Fibroblast of gingiva (primary cell): ENCODE results near the gene SLC25A26.

Experiments used
- DNase-seq: peaks from one replicate; pipeline ENCODE4 v3.0.0-alpha.2; 2011; ENCODE audit warnings: low read depth

The SLC25A26 gene

GRCh38 chr3:66326340-66326739 lies 105.5 kb downstream of the SLC25A26 start:
- DNase-seq, result no peak

DNA sequence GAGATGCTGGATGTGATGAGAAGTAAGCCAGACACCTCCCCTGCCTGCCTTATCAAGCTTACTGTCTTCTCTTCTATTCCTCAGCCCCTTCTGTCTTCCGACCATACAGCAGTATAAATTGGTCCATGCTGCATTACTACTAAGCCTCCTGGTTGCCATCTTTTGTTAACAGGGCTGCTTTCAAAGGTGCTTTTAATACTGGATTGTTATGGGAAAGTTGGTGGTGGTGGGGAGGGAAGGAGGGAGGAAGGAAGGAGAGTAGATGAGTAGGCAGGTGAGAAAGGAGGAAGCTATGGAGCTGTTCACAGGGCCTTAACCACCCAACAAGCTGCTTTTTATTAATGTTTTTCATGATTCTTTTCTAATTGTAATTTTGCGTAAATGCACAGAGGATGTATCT lies 114.9 kb downstream of the SLC25A26 start:
- no peak for DNase-seq

DNA sequence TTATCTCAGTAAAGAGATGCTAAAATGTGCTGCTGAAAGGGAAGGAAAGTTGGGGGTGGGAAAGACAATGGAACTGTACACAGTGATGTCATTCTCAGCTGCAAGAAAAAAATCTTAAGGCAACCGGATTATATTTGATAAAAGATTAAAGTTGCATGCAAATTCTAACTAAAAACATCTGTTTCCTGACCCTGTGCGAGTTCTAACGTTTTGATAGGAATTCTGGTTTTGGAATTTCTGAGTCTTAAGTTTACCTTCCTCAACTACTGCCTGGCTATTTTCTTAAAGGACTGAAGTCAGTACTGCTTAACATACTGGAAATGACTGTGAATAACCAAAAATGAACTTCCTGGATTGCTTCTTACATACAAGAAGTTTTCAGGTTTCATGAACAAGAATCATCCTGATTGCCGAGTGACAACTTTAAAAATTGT lies 115.5 kb downstream of the SLC25A26 start:
- DNase-seq, result peak; percentile 16

- peak; percentile 6 for DNase-seq
Measured at GRCh38 chr3:66338927-66339326, 118.1 kb downstream of the SLC25A26 start.

- peak; percentile 46 for DNase-seq
Measured at GRCh38 chr3:66342717-66343356, 122.0 kb downstream of the SLC25A26 start.

DNA sequence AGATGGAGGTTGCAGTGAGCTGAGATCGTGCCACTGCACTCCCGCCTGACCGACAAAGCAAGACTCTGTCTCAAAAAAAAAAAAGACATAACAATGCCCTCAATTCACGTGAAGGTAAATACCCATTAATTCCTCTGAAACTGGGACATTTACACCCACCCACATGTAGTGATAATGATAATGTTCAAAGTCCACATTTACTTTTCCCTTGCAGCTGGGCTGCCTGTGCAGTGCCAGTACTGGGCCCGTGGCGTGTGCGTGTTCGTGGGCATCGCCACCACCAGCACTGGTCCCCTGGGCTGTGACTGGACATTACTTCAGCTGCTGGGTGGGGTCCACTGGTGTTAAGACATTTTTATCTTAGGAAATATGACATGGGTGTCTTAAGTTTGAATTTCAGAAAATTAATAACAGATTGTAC lies 123.6 kb downstream of the SLC25A26 start:
- peak; percentile 66 for DNase-seq

- no peak for DNase-seq
Measured at GRCh38 chr3:66344848-66345578, 124.2 kb downstream of the SLC25A26 start.

DNA sequence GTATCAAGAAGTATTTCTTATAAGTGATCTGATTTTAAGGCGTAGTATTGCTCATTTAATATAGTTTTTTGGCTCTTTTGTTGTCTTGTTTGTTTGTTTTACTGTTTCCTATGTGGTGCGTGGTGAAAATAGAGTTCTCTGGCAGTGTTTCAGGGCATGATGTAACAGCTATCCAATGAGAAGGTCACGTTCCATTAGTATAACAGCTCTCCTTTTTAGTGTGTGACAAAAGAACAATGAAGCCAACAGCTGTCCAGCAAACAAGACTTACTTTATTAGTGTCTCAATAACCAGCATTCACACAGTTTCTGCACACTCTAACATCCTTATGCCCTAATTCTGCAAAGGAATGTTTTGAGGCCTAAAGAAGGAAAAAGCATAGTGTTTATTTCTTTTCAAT lies 127.9 kb downstream of the SLC25A26 start:
- no peak for DNase-seq

- no peak for DNase-seq
Measured at GRCh38 chr3:66350601-66351000, 129.8 kb downstream of the SLC25A26 start.

DNA sequence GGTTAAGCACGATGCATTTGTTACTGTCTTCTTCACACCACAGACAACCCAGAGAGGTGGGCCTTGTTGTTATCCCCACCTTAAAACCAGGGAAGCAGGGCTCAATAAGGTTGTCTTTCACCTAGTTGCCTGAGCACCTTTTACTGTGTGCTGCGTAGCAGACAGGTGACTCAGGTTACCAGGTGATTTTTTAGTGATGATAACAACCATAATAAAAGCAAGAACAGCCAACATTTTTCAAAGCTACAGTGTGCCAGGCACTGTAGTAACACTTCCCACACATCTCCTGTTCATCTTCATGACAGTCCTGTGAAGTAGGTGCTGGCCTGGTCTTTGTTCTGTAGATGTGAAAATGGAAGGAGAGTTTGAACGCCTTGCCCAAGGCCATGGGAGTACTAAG lies 132.2 kb downstream of the SLC25A26 start:
- no peak for DNase-seq

DNA sequence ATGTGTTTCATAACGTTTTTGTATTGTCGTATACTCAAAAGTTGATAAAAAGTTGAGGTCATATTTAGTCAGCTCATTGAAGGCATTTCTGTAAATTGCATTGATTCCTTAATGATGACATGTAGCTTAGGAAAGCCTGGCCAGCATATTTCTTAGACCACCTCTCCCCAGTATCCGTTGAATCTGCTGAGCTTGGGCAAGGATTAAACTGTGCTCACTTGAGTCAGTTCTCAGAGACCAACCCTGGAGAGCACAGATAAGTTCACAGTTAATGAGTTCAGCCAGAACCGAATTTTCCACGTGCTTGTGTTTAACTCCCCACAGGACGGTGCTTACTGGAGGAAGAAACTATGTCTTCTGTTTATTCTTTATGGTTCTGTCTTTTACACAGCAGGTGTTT lies 132.7 kb downstream of the SLC25A26 start:
- no peak for DNase-seq

DNA sequence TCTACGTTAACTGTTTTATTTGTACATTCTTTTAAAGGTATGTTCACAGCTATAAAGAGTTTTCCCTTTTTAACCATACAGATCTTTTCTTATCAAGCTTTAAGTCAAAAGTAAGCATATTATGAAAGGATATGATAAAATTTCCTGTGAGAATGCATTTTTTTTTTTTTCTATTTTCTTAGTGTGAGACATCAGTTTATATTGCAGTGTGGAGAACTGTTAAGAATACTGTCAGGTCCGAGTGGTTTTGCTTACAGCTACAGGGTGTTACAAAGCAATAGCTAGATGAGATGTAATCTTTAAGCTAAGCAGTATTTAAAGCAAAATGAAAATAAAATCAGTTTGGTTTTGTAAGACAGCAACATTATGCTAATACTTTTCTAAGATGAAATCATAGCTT lies 133.2 kb downstream of the SLC25A26 start:
- DNase-seq, result no peak

DNA sequence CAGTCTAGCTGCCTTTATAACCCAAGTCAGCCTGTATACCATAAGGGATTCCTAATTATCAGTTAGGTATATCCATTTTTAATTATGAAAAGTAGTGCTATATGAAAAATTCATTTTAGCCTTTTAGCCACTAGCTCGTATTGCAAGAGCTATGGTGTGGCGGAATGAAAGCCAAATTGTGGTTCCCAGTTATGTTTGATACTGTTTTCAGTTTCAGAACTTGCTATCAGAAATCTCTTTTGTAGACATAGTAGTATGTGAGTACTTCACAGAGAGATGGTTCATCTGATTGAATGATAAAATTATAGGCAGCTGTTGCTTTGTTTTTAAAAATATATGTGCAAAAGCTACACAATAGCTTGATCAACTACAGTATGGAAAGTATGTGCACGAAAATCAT lies 134.6 kb downstream of the SLC25A26 start:
- no peak for DNase-seq

DNA sequence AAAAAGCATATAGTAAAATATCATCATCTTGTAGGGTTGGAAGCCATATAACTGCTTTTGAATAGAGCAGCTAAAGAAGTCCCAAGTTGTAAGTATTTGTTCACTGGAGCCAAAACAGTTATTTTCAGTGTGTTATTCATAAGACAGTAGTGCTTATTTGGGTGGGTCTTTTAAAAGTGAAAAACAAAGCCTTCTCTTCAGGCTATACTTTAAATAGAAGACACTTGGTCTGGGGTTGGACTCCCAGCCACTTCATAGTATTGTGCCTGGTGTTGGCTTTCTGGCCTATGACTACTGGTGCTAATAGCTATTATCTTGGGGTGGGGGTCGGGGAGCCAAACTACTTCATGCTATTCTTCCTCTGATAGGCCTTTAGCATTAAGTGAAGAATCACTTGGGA lies 135.2 kb downstream of the SLC25A26 start:
- no peak for DNase-seq

DNA sequence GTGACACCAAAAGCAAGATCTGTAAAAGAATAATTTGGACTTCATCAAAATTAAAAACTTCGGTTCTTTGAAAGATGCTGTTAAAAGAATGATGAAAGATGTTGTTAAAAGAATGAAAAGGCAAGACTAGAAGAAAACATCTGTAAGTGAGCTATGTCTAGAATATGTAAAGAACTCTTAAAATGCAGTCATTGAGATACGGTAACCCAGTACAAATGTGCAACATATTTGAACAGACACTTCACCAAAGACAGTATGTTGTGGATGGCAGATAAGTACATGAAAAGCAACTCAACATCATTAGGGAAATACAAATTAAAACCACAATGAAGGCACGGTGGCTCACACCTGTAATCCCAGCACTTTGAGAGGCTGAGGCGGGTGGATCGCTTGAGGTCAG lies 140.6 kb downstream of the SLC25A26 start:
- no peak for DNase-seq

DNA sequence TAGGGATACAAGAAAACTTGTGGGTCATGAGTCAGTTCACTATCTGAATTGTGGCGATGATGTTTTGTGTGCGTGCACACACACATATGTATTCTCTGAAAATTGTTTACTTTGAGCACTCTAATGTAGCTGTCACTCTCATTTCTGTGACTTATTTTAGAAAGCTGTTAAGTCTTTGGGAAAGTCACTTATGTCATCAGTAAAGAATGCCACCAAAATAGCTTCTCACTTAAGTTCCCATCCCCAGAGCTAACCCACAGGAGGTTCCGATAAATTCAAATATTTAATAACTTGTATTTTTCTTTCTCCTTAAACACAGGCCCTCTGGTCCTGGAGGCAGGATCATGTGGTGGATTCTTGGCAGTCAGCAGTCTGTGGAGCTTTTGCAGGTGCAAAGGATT lies 141.7 kb downstream of the SLC25A26 start:
- DNase-seq, result no peak

DNA sequence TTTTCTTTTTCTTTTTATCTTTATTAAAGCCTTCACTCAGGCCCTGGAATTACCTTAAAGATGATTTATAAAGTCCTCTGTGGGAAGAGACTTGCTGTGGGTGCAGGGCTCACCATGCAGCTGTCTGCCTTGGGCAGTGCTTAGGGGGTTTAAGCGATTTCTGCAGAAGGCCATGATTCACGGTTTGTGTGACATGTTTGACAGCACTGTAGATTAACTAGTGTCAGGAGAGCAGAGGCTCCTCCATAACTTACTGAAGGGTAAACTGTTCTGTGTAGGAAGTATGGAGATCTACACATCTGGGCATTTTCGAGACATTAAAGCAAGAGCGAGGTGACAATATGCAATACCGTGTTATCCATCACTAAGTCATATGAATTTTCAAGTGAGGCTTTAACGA lies 142.3 kb downstream of the SLC25A26 start:
- no peak for DNase-seq

- DNase-seq, result peak; percentile 70
Measured at GRCh38 chr3:66365080-66365479, 144.3 kb downstream of the SLC25A26 start.

GRCh38 chr3:66366747-66367146 lies 145.9 kb downstream of the SLC25A26 start:
- no peak for DNase-seq

DNA sequence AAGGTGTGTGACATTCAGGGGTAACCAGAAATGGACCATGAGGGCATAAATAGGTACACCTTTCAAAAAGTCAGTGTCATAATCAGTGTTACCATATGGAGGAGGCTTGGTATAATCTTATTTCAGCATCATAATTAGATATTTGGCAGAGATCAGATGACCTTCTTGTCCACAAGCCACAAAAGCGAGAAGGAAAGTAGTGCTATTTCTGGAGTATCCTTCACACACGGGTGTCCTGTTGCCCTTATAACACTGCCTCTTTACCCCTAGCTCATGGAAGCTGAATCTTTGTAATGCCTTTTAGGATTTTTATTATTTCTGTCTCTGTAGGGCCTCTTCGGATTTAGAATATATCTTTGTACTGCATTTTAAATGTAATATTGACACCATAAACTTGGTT lies 147.2 kb downstream of the SLC25A26 start:
- no peak for DNase-seq

GRCh38 chr3:66370179-66370578 lies 149.4 kb downstream of the SLC25A26 start:
- DNase-seq, result no peak

- DNase-seq, result no peak
Measured at GRCh38 chr3:66371432-66371831, 150.6 kb downstream of the SLC25A26 start.

DNA sequence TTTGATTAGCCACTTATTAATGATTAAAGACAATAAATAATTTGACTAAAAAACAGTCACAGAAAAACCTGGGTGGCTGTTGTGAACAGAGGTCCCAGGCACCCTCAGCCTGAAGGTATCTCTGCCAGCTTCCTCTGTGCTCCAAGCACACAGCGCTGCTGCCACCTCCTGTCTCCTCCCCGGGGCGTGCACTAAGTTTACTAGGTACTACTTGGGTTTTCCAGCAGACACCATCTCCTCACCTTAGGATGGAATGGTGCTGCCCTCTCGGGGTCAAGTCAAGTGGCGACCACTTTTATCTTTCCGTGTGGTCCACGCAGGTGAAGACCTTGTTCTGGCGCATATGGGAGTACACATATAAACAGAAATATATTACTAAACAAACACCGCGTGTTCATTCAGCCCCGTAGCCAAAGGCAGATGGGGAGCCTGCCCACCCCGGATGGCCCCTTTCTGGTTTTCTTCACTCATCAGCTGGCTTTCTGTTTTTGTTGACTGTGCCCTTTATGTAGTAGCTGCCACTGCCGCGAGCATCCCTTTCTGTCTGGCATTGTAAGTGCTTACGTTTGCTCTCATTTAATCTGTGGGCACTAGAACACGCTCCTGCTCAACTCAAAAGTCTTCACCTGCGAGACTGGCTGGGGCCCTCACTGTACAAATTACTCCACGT lies 152.0 kb downstream of the SLC25A26 start:
- no peak for DNase-seq
